HG02973 (cell line): ENCODE measurements around the gene RUBCN.

Experiments
- ATAC-seq: cut with Tn5 transposase; IDR thresholded peaks from one replicate; pipeline ENCODE4 v1.9.1; 2021; ENCODE audit warnings: moderate library complexity; ENCODE audit not compliant: unreplicated experiment

RUBCN gene

DNA sequence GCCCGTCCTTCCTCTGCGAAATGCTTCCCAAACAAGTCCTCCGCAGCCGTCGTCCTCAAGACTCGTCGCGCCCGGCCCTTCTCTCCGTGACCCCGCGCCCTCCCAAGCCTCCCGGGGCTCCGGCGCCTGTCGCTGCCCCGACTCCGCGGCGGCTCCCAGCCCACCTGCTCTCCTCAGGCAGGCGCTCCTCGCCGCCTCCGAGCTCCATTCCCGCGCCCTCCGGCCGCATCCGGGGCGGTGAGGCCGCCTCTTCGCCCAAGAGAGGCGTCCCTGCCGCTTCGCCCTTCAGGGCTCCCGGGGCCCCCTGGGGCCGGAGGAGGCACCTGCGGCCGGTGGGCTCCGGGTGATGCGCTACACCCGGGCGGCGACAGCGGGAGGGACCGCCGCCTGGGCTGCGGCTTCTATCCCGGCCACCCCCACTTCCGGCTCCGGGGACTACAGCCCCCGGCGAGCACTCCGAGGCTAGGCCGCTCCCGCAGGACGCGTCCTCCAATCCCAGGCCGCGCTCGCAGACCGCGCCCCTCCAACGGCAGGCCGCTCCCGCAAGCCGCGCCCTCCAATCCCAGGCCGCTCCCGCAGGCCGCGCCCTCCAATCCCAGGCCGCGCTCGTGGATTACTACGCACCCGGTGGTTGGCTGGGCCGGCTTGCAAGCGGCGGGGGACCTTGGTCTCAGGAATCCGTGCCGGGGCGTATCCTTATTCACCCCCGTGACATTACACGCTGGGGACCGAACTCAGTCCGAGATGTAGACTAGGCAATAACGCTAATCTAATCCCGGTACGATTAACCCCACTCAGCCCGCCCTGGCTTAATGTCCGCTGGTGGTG lies at the start of gene RUBCN:
Gene RUBCN, minus strand, starts transcription at position 414 of the 828 bp plus-strand sequence. Its CDS starts 185 bp downstream, at position 229.
- peak; percentile 74 for ATAC-seq

DNA sequence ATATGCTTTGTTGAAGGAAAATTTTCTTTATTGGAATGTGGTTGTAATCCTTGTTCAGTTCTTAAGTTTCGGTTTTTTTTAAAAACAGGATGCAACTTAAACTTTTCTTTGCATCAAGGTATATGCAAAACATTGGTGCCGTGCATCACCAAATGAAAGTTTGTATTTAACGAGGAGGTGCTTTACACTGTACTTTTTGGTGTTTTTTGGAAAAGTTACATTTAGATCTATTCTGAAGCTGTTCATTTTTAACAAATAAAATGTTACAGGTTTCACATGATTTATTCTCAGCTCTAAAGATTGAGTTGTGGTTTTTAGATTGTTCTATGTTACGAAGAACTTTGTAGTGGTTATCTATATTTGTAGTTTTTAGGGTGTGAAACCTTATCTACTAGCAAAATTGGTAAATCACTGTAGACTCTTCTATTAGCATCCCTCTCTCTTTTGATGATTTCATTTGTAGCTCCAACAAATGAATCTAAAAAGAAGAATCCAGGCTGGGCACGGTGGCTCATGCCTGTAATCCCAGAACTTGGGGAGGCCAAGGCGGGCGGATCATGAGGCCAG lies 47.4 kb upstream of the RUBCN start:
- ATAC-seq = no peak

DNA sequence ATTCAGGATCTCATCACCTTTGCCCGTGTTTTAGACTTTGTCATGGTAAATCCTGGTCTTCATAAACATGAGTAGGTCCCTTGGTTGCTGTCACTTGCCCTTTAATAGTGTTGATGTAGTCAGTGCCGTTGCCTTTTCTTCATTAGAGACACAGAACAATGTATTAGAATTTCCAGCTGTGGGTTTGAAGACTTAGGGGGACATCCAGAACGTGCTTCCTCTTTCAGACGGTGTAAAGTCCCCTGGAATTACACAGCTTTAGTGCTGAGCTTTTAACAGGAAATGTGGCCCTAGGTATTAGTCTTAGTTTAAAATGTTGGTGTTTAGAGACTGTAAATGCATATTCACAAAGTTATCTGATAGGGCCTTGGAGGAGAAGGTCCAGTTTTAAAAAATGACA lies 45.5 kb upstream of the RUBCN start:
- peak; percentile 58 for ATAC-seq

DNA sequence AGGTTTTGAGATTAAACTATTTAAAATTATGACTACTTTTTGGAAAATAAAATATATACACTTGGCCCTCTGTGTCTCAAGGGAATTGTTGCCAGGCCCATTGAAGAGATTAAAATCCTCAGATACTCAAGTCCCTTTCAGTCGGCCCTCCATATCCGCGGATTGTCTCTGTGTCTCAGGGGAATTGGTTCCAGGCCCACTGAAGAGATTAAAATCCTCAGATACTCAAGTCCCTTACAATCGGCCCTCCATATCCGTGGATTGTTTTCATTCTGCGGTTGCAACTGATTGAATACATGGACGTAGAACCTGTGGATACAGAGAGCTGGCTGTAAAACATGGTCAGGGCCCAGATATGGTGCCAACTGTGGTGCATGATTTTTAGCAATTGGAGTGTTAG lies 38.6 kb upstream of the RUBCN start:
- ATAC-seq = no peak

DNA sequence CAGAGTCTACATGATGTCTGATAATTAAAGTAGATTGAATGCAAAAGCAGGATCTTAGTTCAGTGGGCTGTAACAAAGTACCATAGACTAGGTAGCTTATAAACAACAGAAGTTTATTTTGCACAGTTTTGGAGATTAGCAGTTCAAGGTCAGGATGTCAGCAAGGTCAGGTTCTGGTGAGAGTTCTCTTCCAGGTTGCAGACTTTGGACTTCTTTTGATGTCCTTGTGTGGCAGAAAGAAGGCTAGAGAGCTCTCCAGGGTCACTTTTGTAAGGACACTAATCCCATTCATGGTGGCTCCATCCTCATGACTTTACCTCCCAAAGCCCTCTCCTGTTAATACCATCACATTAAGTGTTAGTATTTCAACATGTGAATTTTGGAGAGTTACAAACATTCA lies 25.1 kb upstream of the RUBCN start:
- no peak for ATAC-seq

DNA sequence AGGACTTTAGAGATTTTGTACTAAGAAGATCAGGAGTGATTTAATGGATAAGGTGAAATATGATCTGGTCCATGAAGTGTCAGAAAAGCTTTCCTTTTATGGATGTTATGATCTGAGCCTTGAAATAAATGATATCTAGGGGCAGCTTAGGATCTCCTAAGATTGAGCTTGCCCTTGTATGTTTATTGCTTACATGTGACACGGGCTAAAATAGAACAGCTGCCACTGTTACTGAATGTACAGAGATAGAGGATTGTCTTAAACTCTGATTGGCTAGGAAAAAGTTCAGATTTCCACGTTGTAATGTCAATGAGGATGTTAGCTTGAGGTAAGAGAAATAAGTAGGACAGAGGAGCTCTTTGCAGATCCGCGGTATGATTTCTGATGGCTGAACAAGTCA lies 21.8 kb upstream of the RUBCN start:
- no peak for ATAC-seq

DNA sequence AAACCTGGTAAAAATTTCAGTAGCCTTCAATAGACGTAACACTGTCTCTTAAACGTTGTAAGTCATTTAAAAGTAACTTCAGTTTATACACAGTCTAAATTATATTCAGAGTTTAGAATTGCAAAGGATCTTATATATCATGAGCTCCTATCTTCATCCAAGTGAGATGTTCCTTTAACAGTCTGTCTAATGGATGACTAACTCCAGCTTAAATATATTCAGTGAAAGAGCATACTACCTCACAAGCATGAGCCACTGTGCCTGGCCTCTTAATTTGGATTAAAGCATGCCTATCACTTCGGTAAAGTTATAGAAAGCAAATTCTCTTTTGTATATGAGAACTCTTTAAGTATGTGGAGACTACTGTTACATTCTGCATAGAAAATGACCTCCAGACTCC lies 20.0 kb upstream of the RUBCN start:
- ATAC-seq = no peak

DNA sequence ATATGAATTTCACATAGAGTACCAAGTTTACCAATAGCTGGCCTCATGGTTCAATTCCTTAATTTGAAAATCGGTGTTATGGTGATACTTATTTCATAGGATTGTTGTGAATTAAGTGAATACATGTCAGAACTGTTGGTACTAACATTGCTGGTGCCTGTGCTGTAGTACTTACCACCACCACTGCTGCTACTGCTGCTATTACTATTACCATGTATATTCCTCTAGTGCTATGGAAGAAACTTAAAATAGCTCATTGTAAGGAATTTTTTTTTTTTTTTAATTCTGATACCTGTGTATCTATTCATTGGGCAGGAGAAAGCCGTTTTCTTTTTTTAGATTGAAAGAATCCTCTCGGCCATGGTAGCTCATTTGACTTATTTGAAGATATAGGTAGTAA lies 16.6 kb upstream of the RUBCN start:
- no peak for ATAC-seq

DNA sequence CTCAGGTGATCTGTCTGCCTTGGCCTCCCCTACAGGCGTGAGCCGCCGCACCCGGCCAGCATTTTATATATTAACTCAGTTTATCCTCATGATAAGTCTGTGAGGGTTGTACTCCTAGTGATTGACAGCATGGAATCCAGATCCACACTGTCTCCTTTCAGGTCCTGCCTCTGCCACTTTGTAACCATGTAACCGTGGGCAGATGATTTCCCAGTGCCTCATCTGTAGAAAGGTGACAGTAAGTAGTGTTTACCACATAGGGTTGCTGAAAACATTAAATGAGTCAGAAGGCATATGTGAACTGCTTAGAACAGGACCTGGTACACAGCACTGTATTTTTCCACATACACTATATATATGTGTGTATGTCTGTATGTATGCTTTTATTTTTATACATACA lies 15.4 kb upstream of the RUBCN start:
- ATAC-seq = no peak

DNA sequence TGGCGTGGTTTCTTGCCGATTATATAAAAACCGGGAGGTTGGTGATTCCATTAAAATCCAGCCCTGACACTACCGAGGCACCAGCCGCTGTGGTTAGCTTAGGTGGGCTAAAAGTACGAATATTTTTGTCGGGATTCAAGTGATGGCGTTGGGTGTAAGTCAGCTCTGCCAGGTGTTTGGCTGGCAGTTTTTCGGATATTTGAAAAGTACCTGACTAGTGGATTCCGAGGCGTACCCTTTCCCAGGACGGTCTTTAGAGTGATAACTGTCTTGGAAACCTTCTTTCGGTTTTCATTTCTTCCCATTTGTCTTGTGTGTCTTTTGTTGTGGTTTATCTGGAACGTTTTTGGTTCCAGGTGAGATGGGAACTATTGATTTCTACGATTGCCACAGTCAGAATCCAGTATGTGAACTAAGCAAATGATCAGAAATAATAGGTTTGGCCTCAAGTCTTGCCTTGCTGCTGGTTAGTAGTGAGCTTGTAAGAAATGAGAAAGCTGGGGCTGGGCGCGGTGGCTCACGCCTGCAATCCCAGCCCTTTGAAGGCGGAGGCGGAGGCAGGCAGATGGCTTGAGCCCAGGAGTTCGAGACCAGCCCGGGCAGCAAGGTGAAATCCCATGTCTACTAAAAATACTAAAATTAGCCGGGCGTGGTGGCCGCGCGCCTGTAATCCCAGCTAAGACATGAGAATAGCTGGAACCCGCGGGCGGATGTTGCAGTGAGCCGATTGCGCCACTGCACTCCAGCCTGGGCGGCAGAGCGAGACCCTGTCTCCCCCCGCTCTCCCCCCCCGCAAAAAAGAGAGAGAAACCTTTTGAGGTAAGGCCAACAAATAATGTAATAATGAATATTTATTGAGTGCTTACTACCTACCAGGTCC lies 14.4 kb upstream of the RUBCN start:
- no peak for ATAC-seq

DNA sequence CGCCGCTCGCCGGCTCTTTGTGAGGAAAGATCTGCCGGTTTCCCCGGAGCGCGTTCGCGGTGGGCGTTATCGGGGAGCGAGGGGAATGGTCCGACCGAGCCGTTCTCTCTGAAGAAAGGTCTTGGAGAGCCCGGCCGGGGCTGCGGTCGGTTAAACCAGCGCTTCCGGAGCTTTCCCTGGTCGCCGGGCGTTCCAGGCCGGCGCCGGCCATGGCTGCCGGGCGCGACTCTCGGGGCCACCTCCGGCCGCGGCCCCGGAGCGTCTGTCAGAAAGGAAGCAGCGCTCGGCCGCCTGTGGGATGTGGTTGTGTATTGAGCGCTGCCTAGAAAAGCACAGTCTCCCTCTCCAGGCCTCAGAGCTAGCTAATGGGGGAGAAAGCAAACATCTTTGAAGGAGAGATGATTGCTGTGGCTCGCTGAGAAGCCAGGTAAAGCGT lies 13.7 kb upstream of the RUBCN start:
- ATAC-seq = peak; percentile 42

DNA sequence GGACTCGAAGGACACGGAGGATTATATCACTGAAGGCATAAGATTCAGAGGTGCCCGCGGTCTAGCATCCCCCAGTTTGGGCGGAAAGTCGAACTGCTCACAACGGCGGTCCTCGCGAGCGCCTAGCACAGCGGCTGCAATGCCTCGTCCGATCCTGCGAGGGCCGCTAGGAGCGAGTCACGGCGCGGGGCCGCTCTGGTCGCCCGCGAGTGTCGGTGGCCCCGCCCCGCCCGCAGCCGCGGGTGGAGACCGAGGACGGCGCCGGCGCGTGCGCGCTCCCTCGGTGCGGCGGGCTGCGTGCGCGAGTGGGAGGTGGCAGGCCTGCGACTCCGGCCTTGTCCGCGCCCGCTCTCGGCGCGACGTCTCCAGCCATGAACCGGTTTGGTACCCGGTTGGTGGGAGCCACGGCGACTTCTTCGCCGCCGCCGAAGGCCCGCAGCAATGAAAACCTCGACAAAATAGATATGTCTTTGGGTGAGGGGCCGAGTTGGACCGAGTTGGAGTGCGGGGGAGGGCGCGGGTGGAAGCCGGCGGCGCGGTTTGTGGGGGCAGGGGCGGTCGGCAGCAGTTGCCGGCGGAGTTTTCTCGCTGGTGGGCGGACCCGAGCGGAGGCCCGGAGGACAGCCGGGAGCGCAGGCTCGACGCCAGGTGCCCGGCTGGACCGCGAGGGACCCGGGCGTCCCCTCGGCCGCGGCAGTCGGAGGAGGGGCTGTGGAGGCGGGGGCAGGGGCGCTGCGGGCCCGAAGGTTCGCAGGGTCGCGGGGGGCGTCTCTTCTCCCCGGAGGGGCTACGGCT lies 13.1 kb upstream of the RUBCN start, which contains the start of gene FYTTD1:
Gene FYTTD1, plus strand, starts transcription at position 283 of the 795 bp plus-strand sequence. Its CDS starts 89 bp downstream, at position 372.
- ATAC-seq = peak; percentile 66

DNA sequence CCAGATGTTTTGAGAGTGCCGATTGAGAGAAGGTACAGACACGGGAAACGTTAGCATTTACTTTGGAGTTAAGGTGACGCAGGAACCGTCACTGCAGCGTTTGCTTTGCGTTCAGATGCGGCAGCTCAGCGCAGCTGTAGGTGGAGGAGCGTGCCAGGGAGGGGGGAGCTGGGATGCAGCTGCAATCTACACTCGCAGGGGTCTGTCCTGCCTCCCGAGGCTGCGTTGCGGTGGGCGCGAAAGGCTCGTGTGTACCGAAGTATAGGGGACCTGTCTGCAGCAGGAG lies 12.6 kb upstream of the RUBCN start:
- ATAC-seq = peak; percentile 30

DNA sequence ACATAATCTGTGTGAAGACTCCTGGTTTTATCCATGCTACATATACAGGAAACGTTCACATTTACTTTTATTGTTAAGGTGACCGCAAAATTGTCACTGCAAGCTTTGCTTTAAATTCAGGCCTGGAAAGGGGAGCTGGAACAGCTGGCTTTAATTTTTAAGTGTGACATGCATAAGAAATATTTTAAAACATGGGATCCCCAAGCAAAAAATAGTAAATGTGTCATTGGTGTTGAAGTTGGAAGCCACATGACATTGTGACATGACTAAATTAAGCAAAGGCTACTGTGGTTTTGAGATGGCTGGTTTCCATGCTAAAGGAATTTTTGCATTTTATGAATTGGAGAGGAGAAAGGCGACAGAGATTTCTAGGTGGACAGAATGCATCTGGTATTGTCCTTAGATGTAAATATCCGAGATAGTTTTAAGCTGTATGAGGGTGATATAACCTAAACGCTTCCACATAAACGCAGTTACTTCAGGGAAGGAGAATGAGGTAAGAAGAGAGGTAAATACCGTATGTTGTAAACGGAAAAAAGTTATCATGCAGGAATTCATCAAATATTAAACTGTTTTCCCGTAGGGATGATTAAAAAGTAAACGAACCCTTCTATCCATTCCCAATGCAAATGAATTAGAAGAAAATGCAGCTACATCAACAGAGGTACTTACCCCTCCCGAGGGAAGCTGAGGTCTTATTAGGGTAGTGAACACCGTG lies 12.1 kb upstream of the RUBCN start:
- no peak for ATAC-seq

DNA sequence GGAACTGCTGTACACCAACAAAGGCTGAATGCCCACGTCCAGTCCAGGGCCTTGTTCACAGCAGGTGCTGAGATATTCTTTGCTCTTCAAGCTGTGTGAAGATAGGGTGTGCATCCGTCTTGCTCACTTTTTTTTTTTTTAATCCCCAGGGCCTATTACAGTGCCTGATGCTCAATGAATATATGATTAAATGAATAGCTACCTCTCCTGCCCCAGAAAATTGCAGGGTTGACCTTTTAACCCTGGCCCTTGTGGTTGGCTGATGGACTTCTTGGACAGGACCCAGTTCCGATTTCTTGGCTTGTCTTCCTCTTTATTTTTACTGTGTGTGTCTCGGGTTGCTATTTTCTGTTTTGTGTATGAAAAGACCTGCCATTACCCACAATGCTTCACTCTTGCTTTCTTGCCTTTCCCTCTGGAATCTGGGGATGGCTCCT lies 10.1 kb upstream of the RUBCN start:
- no peak for ATAC-seq

DNA sequence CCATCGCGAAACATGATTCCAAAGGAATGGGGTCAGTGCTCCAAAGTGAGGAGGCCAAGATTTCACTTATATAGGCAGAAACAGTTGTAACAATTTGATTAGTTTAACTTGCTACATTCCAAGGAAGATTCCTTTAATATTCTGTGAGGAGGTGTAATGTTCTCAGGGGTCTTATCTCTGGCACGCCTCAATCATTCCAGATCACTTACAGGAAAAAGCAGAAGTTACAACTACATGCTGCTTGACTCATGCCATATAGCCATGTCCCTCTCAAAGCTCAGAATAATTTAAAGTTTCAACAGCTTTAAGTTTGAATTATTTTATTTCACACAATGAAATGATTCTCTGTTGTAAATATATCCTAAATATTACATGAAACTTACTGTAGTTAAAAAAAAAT lies 9.5 kb upstream of the RUBCN start:
- ATAC-seq = no peak

DNA sequence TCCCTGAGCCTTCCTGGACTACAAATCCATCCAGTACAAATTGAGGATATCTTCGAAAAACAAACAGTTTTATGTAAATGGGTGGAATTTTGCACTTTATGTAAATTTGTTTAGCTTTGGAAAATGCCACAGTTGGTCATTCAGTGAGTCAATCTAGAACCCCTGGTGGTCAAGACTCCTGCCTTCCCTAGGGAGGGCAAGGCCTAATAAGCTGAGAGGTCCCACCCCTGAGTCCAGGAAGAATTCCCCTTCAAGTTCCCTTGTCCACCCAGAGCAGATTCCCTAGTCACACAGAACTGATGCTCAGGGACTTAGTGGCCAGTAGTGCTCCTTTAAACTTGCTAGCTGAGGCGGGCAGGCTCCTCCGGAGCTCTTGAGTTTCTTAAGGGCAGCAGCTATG lies 6.1 kb upstream of the RUBCN start:
- no peak for ATAC-seq

DNA sequence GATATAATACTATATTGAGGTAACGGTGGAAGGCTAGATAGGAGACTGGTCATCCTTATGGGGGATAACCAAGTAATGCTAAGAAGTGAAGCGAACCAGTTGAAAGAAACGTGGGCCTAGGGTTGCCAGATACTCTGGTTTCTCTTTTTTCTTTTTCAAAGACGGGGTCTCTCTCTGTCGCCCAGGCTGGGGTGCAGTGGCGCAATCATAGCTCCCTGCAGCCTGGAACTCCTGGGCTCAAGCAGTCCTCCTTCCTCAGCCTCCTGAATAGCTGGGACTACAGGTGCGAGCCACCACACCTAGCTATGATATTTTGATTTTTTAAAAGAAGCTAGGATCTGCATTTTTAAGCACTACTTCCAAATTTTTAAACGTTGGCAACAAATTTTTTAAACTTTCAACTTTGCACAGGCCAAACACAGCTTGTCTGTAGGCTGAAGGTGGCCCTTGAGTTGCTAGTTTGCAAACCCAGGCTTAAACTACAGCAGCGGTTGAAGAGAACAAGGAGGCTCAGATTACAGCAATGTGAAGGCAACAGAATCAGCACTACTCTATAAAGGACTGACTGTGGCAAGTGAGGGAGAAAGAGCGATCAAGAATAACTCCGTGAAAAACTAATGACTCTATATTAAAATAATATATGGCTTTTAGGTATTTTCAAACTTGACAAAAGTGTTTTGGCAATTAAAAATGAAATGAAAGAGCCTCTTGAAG lies 1.2 kb upstream of the RUBCN start:
- no peak for ATAC-seq

DNA sequence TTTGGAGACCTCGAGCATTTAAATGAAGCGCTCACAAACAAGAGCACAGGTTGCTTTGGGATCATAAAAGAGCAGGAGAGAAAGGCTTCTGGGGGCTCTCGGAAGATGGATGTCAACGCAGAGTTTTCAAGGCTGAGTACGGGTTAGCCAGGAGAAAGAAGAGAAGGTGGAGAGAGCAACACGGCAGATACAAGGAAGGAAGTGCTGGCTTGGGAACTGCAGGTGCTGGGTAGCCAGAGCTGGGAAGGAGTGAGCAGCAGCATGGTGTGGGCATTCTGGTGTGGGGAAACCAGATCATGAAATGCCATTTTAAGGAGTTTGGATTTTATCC lies 580 bp upstream of the RUBCN start:
- no peak for ATAC-seq

DNA sequence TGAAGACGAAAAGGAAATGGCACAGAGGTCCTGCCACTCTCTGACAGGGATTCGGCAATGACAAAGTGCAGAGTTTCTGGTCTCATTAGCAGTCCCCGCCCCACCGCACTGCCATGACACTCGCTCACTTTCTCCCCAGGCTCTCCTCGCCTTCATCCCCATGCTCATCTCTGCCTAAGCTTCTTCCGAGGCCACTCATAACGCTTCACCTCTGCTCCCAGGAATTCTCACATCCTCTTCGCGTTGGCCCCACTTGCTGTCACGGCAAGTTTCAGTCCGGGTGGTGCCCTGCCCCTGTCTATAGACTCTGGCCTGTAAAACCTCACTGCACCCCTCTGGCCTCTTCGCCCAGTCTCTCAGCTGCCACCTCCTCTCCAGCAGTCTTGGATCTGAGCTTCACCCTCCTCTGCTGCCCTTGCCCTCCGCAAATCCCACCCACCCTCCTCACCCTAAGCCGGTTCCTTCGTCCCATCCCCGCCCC lies 654 bp downstream of the RUBCN start:
- no peak for ATAC-seq
